SU-DHL-6 (cell line): ENCODE data around the gene MKNK2.

Experiments
- H2AFZ ChIP-seq: fragments of 200-600 bp; sonication (generic); 2 replicates; pipeline ENCODE4 v1.6.1; 2014; ENCODE audit warnings: low read depth, mild to moderate bottlenecking, moderate library complexity, mixed read lengths, antibody characterized with exemption, low read length; ENCODE audit not compliant: severe bottlenecking
- H3F3A ChIP-seq: fragments of 200-600 bp; shearing (Covaris generic); 2 replicates; pipeline ENCODE4 v1.6.0; 2016; ENCODE audit warnings: antibody characterized with exemption, mild to moderate bottlenecking; ENCODE audit not compliant: insufficient read depth
- H3K27ac ChIP-seq: fragments of 200-600 bp; sonication (generic); 2 replicates; pipeline ENCODE4 v1.5.1; 2016; ENCODE audit warnings: low read depth, mild to moderate bottlenecking, low read length, moderate library complexity, mixed read lengths
- H3K27me3 ChIP-seq: fragments of 200-600 bp; sonication (generic), shearing (Covaris generic); 2 replicates; pipeline ENCODE4 v1.6.0; 2014; ENCODE audit warnings: mild to moderate bottlenecking, low read length
- H3K36me3 ChIP-seq: fragments of 200-600 bp; sonication (generic); 2 replicates; pipeline ENCODE4 v1.6.1; 2014; ENCODE audit warnings: mild to moderate bottlenecking, low read length, mixed read lengths
- H3K4me2 ChIP-seq: fragments of 300-600, 200-600 bp; shearing (Covaris generic), sonication (generic); 2 replicates; pipeline ENCODE4 v1.6.0; 2014; ENCODE audit warnings: low read length, low read depth, mild to moderate bottlenecking; ENCODE audit not compliant: poor library complexity, severe bottlenecking
- H3K4me3 ChIP-seq: fragments of 200-600 bp; sonication (generic); 2 replicates; pipeline ENCODE4 v1.5.1; 2014; ENCODE audit warnings: antibody characterized with exemption, low read length, mild to moderate bottlenecking, mixed read lengths; ENCODE audit not compliant: insufficient read depth, poor library complexity, severe bottlenecking
- H3K79me2 ChIP-seq: fragments of 200-600 bp; sonication (generic); 2 replicates; pipeline ENCODE4 v1.6.1; 2014; ENCODE audit warnings: mild to moderate bottlenecking, low read length, moderate library complexity; ENCODE audit not compliant: insufficient read depth
- H3K9ac ChIP-seq: fragments of 200-600 bp; sonication (generic); 2 replicates; pipeline ENCODE4 v1.7.0; 2014; ENCODE audit warnings: mild to moderate bottlenecking, low read length
- H3K9me2 ChIP-seq: fragments of 200-600 bp; sonication (generic); replicated peaks from 2 replicates; pipeline ENCODE4 v1.6.1; 2014; ENCODE audit warnings: low read length; ENCODE audit not compliant: insufficient read depth
- H3K9me3 ChIP-seq: fragments of 200-600 bp; sonication (generic); 2 replicates; pipeline ENCODE4 v1.6.1; 2014; ENCODE audit warnings: low read length, mixed read lengths; ENCODE audit not compliant: insufficient read depth
- H4K20me1 ChIP-seq: fragments of 200-600 bp; sonication (generic); 2 replicates; pipeline ENCODE4 v1.6.1; 2014; ENCODE audit warnings: low read depth, mild to moderate bottlenecking, antibody characterized with exemption, low read length, moderate library complexity, mixed read lengths
- CTCF ChIP-seq: fragments of 200-600 bp; sonication (generic); IDR thresholded peaks from one replicate; pipeline ENCODE4 v1.5.1; 2017; ENCODE audit warnings: antibody characterized with exemption, mild to moderate bottlenecking, low read length, moderate library complexity; ENCODE audit not compliant: insufficient read depth, poor library complexity, severe bottlenecking
- EZH2phosphoT487 ChIP-seq: fragments of 200-600 bp; sonication (generic), shearing (Covaris generic); conservative IDR thresholded peaks from 2 replicates; pipeline ENCODE4 v1.6.1; 2018; ENCODE audit warnings: mild to moderate bottlenecking, antibody characterized with exemption, low read length, moderate library complexity, mixed read lengths

The MKNK2 gene

GRCh38 chr19:2039959-2040646, 10.9 kb downstream of the MKNK2 start:
- Histone ChIP-seq H4K20me1 (peaks cover 7% of the 10 kb centered on the region; the same call in 1 of the 2 replicates), H3K36me3 (no peaks in the 10 kb centered on the region), H3K4me3 (no peak overlapping the region), H3K27me3 (no peaks in the 10 kb centered on the region), H3F3A (peaks cover 19% of the 10 kb centered on the region), H3K9ac (no peak overlapping the region), H3K9me3 (no peaks in the 10 kb centered on the region), H3K9me2 (no peaks in the 10 kb centered on the region), H3K4me2 (no peak overlapping the region), H2AFZ (no peak overlapping the region), H3K79me2 (no peaks in the 10 kb centered on the region), H3K27ac (no peak overlapping the region)
- TF ChIP-seq CTCF (no peak), EZH2phosphoT487 (no peak)

GRCh38 chr19:2039089-2039958, 11.7 kb downstream of the MKNK2 start:
- H3K36me3 ChIP-seq: no peaks in the 10 kb centered on the region

GRCh38 chr19:2038284-2039088, 12.6 kb downstream of the MKNK2 start:
- Histone ChIP-seq H3K27ac (no peak overlapping the region), H3K9ac (no peak overlapping the region), H3K36me3 (no peaks in the 10 kb centered on the region), H2AFZ (no peak overlapping the region), H3K9me2 (no peaks in the 10 kb centered on the region), H3K27me3 (no peaks in the 10 kb centered on the region), H3K4me2 (no peak overlapping the region), H4K20me1 (peaks cover 7% of the 10 kb centered on the region; the same call in 1 of the 2 replicates), H3F3A (peaks cover 19% of the 10 kb centered on the region), H3K79me2 (no peaks in the 10 kb centered on the region), H3K9me3 (no peaks in the 10 kb centered on the region), H3K4me3 (no peak overlapping the region)
- TF ChIP-seq EZH2phosphoT487 (no peak), CTCF (no peak)

More at GRCh38 chr19:2039089-2039958, 11.7 kb downstream of the MKNK2 start:
- no peak overlapping the region for H3K4me3 ChIP-seq
- TF ChIP-seq EZH2phosphoT487 (no peak), CTCF (no peak)
- H3K27me3 ChIP-seq: no peaks in the 10 kb centered on the region
- no peaks in the 10 kb centered on the region for H3K79me2 ChIP-seq
- H3K9ac ChIP-seq: no peak overlapping the region
- H3K27ac ChIP-seq: no peak overlapping the region
- H4K20me1 ChIP-seq: peaks cover 7% of the 10 kb centered on the region; the same call in 1 of the 2 replicates
- no peaks in the 10 kb centered on the region for H3K9me3 ChIP-seq
- H3K4me2 ChIP-seq: no peak overlapping the region
- no peaks in the 10 kb centered on the region for H3K9me2 ChIP-seq
- peaks cover 19% of the 10 kb centered on the region for H3F3A ChIP-seq
- H2AFZ ChIP-seq: no peak overlapping the region
